Measurements from ENCODE around the gene AMBRA1. TPM values are rescaled to one million over a fixed set of nuclear protein-coding genes. Genes with fewer than 3 reads are reported as not detected.

The AMBRA1 gene
- polyA plus RNA-seq, 3 donors, result 26.6 to 27.4 (median 27.1) TPM

DNA sequence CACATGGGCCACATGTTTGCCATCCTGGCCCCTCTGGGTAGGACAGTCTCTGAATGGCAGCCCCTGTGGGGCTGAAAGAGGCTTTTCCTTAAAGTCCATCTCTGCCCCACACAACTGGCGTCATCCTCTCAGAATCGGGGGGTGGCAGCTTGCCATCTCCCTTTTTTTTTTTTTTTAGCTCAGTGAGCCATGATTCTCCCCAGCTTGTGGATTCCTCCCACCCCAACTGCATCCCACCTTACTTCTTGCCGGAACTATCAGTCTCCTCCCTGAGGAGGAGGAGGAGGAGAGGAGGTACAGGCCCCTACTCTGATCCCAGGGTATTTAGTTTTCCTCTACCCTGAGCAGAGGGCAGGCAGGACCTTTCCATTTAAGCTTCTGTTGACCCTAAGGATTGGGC, 243.1 kb downstream of the AMBRA1 start:
- DNase-seq, result no peak

GRCh38 chr11:46348566-46349401, 245.0 kb downstream of the AMBRA1 start:
- DNase-seq, result no peak

DNA sequence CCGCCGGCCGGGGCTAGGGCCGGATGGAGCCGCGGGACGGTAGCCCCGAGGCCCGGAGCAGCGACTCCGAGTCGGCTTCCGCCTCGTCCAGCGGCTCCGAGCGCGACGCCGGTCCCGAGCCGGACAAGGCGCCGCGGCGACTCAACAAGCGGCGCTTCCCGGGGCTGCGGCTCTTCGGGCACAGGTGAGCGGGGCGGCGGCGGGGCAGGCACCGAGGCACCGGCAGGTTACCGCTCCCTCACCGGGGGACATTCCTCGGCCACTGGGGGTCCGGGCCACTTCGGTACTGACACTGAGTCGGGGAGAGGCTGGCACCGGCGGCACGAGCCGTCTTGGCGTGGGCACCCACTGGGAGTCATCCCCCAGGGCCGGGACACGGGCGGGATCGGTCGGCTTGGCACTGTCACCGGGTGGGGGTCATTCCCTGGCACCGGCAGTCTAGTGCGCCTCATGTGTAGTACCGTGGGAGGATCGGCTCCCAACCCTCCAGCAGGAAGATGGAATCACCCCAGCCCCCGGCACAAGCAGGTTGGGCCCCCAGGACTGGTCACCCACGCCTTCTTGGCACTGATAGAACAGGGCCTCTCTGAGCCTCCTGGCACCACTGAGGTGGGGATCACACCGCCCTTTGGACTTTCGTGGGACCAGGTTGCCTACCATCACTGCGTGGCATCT, 246.0 kb downstream of the AMBRA1 start:
- DNase-seq, result no peak

- no peak for DNase-seq
Observed at GRCh38 chr11:46346886-46347636, 246.8 kb downstream of the AMBRA1 start, which contains the start of gene DGKZ. Gene DGKZ (plus strand): TSS chr11:46347463. CDS start chr11:46347660, 197 bp downstream.

Other genes starting within 250 kb of the AMBRA1 start
- gene DGKZ, start 246.6 kb downstream of the AMBRA1 start, polyA plus RNA-seq (ENCODE audit: insufficient read length in 3 of 3), result 10 to 100 TPM; 38.3 to 39.8 (median 38.9) TPM
- 1,000 to 10,000 TPM in 1 of 3 donors, 100 to 1,000 TPM in 2; 768 to 1,134 (median 903) TPM for gene MDK, start 212.4 kb downstream of the AMBRA1 start, polyA plus RNA-seq (ENCODE audit: insufficient read length in 3 of 3)
- under 1 TPM; 0.16 to 0.34 (median 0.28) TPM for gene CHRM4, start 202.2 kb downstream of the AMBRA1 start, polyA plus RNA-seq (ENCODE audit: insufficient read length in 3 of 3)
- gene HARBI1, start 23.2 kb upstream of the AMBRA1 start, polyA plus RNA-seq (ENCODE audit: insufficient read length in 3 of 3), result 1 to 10 TPM; 4.2 to 5.6 (median 4.3) TPM
- gene ATG13, start 23.5 kb upstream of the AMBRA1 start, polyA plus RNA-seq (ENCODE audit: insufficient read length in 3 of 3), result 10 to 100 TPM; 60.8 to 79.8 (median 70.3) TPM
- gene ARHGAP1, start 106.6 kb upstream of the AMBRA1 start, polyA plus RNA-seq (ENCODE audit: insufficient read length in 3 of 3), result 10 to 100 TPM; 54.1 to 69.0 (median 61.0) TPM
- 10 to 100 TPM; 10.3 to 15.0 (median 12.5) TPM for gene ZNF408, start 107.0 kb upstream of the AMBRA1 start, polyA plus RNA-seq (ENCODE audit: insufficient read length in 3 of 3)
- gene F2, start 125.2 kb upstream of the AMBRA1 start, polyA plus RNA-seq (ENCODE audit: insufficient read length in 3 of 3), result under 1 TPM; 0.13 to 0.62 (median 0.60) TPM

Measured in renal pelvis (tissue), 4 donors.